LoVo (cell line): ENCODE results near the gene DTL.

Experiments used
- DNase-seq: peaks from one replicate; pipeline ENCODE4 v3.0.0-alpha.2; 2016; ENCODE audit warnings: low spot score

The DTL gene

GRCh38 chr1:212091438-212092121 is 56.0 kb downstream of the DTL start:
- DNase-seq: no peak

GRCh38 chr1:212097360-212097759 is 61.8 kb downstream of the DTL start:
- DNase-seq: no peak

GRCh38 chr1:212098310-212098709 is 62.8 kb downstream of the DTL start:
- no peak for DNase-seq

GRCh38 chr1:212098771-212099170 is 63.2 kb downstream of the DTL start:
- no peak for DNase-seq

GRCh38 chr1:212101251-212101650 is 65.7 kb downstream of the DTL start:
- DNase-seq: no peak

DNA sequence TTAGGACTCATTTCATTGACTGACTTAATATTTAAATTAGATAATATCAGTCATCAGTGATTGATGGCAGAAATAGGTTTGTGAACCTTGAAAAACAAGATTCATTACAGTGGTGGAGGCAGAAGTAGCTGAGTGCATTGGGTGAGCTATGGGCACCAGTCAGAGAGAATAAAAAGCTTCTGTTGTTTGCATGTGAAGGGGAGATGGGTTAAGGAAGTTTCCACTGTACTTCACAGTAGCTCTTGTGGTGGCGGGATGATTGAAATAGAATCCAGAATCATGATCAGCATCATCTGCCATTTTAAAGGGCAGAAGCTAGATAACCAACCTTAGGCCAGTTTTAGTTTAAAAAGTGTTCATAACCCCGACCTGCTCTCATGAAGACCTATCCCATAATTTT is 66.2 kb downstream of the DTL start:
- DNase-seq: no peak

GRCh38 chr1:212104586-212105325 is 69.2 kb downstream of the DTL start:
- no peak for DNase-seq

- DNase-seq: no peak
Measured at GRCh38 chr1:212106286-212106792, 70.8 kb downstream of the DTL start.

DNA sequence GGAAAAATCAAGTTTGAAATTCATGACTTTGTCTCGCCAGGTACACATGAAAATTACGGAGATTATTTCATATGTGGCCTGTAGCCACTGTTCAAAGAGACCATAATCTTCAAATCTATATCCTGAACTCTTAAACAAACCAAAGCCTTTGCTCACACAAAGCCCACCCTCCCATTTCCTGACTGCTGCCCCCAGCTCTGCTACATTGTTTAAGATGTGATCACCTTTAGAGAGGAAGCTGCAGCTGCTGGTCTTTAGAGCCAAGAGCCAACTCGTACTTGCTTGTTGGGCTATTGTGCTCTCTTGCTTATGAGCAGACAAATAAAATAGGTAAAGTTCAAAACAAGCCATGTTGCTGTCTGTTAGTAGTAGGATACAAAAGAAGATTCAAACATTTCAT is 71.9 kb downstream of the DTL start:
- DNase-seq: no peak

GRCh38 chr1:212108187-212108586 is 72.6 kb downstream of the DTL start:
- no peak for DNase-seq

GRCh38 chr1:212108981-212109380 is 73.4 kb downstream of the DTL start:
- no peak for DNase-seq

- no peak for DNase-seq
Measured at GRCh38 chr1:212109728-212110127, 74.2 kb downstream of the DTL start.

DNA sequence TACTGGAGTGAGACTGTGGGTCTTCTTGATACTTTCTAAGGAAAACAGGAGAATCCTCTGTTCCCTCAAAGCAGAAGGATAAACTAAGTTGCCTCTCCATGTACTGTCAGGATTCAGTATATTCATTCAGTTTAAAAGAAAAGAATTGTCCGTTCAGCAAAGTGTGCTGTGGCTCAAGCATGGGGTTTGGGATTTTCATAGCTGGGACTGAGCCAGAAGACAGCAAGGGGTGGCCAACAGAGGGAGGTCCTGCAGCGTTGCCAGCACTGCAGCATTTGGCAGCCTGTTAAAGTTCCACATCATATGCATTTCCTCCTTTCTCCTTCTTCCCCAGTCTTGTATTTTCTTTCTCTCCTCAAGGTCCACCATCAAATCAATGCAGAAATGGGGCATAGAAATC is 75.1 kb downstream of the DTL start:
- no peak for DNase-seq

GRCh38 chr1:212111536-212111935 is 76.0 kb downstream of the DTL start:
- DNase-seq: no peak

DNA sequence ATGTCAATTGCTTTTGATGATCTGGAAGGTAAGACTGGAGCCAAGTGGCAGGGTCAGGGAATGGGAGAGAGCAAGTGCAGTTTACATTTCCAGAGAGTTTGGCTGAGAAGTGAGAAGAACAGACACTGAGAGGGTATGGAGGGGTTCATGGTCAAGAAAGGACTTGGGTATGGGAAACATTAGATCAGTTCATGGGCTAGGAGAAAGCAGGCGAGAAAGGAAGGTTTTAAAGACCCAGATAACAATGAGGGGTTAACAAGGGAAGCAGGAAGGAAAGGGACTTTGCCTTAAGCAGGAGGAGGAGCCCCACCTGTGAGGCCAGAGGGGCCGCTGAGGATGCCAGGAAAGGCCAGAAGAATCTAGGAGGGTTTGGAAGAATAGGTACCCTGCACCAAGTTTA is 78.2 kb downstream of the DTL start:
- no peak for DNase-seq

- no peak for DNase-seq
Measured at GRCh38 chr1:212118167-212118871, 82.8 kb downstream of the DTL start.

DNA sequence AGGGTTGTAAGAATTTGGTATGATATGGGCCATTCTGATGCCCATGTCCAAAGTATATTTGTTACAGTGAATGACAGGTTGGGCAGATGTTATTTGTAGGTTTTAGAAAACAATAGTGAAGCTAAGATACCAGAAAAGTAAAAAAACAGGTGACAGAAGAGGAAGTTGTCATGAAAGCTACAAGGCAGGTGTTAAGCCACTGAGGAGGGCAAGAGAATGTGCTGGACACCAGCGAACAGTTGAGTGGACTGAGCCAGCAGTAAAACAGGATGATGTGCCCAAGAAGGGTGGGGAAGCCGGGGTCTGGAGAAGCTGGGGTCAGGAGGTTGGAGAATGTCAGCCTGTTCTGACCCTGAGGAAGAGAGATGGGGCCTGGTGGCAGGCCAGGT is 83.3 kb downstream of the DTL start:
- DNase-seq: no peak

DNA sequence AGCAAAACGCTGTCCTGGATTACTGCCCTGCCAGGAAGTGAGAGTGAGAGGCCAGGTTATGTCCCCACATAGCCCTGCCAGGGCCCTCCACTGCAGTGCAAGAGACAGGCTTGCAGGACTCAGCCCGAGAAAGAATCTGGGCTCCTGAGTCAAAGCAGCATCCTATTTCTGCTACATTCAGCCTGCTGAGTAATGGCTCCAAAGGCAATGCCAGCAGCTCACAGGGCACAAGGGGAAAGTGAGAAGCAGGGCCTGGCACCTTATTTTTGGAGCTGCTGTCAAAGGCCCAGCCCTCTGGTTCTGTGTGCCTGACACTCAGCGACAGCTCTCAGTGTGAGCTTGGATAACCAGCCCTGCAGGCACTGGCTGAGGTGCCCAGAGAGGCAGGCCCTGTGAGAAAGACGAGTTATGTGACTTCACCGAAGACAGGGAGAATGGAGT is 83.9 kb downstream of the DTL start:
- DNase-seq: no peak

GRCh38 chr1:212119863-212120262 is 84.3 kb downstream of the DTL start:
- DNase-seq: no peak

GRCh38 chr1:212121779-212122178 is 86.2 kb downstream of the DTL start:
- DNase-seq: no peak

- DNase-seq: no peak
Measured at GRCh38 chr1:212124690-212125582, 89.4 kb downstream of the DTL start.

- no peak for DNase-seq
Measured at GRCh38 chr1:212125654-212126053, 90.1 kb downstream of the DTL start.
